Hindlimb muscle (tissue), 1 donor: ENCODE data around the gene YKT6. TPM values are rescaled to one million over a fixed set of nuclear protein-coding genes. Genes with fewer than 3 reads are reported as not detected.
"Not testable (repeated sequence)": the region's sequence is repeated elsewhere in the genome, so short reads cannot be mapped to it uniquely, and the experiment has no call there.

ENCODE experiments used
- DNase-seq: peaks from one replicate; pipeline ENCODE4 v3.0.0-alpha.2; 2013
- polyA plus RNA-seq: library from polyadenylated mRNA; unstranded; fragments of 120-200 nt; gene quantifications from one replicate; pipeline ENCODE4 v1.2.1, GENCODE V29; 2013; ENCODE audit not compliant: insufficient read length

Gene YKT6
- polyA plus RNA-seq, 1 donor = 72.1 TPM

GRCh38 chr7:44172803-44173424 lies 27.9 kb upstream of the YKT6 start:
- DNase-seq = no peak

- DNase-seq = no peak
These were observed 26.7 kb upstream of the YKT6 start for GRCh38 chr7:44173911-44174693.

- DNase-seq = not testable (repeated sequence)
These were observed 26.2 kb upstream of the YKT6 start for GRCh38 chr7:44174694-44174948.

GRCh38 chr7:44175730-44176129 lies 25.0 kb upstream of the YKT6 start:
- DNase-seq = no peak

GRCh38 chr7:44176486-44176885 lies 24.3 kb upstream of the YKT6 start:
- no peak for DNase-seq

GRCh38 chr7:44177570-44178131 lies 23.1 kb upstream of the YKT6 start:
- DNase-seq = no peak

- DNase-seq = no peak
These were observed 20.1 kb upstream of the YKT6 start for GRCh38 chr7:44180631-44181030.

- DNase-seq = no peak
These were observed 18.0 kb upstream of the YKT6 start for GRCh38 chr7:44182827-44183226.

GRCh38 chr7:44183386-44183785 lies 17.4 kb upstream of the YKT6 start:
- no peak for DNase-seq

- DNase-seq = no peak
These were observed 16.4 kb upstream of the YKT6 start for GRCh38 chr7:44184206-44184872.

GRCh38 chr7:44184873-44185446 lies 15.8 kb upstream of the YKT6 start:
- no peak for DNase-seq

- no peak for DNase-seq
These were observed 15.0 kb upstream of the YKT6 start for GRCh38 chr7:44185729-44186128.

GRCh38 chr7:44186736-44187135 lies 14.0 kb upstream of the YKT6 start:
- no peak for DNase-seq

- DNase-seq = no peak
These were observed 13.0 kb upstream of the YKT6 start for GRCh38 chr7:44187636-44188416.

- no peak for DNase-seq
These were observed 12.1 kb upstream of the YKT6 start for GRCh38 chr7:44188480-44189225.

GRCh38 chr7:44189286-44189992 lies 11.3 kb upstream of the YKT6 start, which contains the start of gene GCK:
TSS of gene GCK (minus strand) at chr7:44189439. CDS start at chr7:44188953, 486 bp downstream.
- no peak for DNase-seq

- no peak for DNase-seq
These were observed 10.5 kb upstream of the YKT6 start for GRCh38 chr7:44189993-44190872.

- DNase-seq = no peak
These were observed 9.6 kb upstream of the YKT6 start for GRCh38 chr7:44191171-44191570.

GRCh38 chr7:44193011-44193802 lies 7.6 kb upstream of the YKT6 start:
- DNase-seq = no peak
